Right renal cortex interstitium (tissue), 3 donors: ENCODE data around the gene ZC3H8. TPM values are rescaled to one million over a fixed set of nuclear protein-coding genes. Genes with fewer than 3 reads are reported as not detected.

Experiments
- DNase-seq, 3 donors: peaks; one replicate each; pipeline ENCODE4 v3.0.0-alpha.2; 2013; ENCODE audit warnings: low read depth in 3 of 3, low spot score in 2 of 3
- polyA plus RNA-seq, 3 donors: library from polyadenylated mRNA; unstranded; fragments of 120-200 nt; gene quantifications; one replicate each; pipeline ENCODE4 v1.2.1, GENCODE V29; 2013; ENCODE audit not compliant: insufficient read length in 3 of 3

The ZC3H8 gene
- polyA plus RNA-seq, 3 donors: 15.3 to 18.4 (median 17.5) TPM

- no peak for DNase-seq
Observed at GRCh38 chr2:112197868-112198267, 57.0 kb downstream of the ZC3H8 start.

GRCh38 chr2:112195950-112196349 is 58.9 kb downstream of the ZC3H8 start:
- DNase-seq: no peak

- no peak for DNase-seq
Observed at GRCh38 chr2:112195167-112195766, 59.6 kb downstream of the ZC3H8 start.

GRCh38 chr2:112194482-112194881 is 60.4 kb downstream of the ZC3H8 start:
- no peak for DNase-seq

GRCh38 chr2:112194028-112194427 is 60.8 kb downstream of the ZC3H8 start:
- no peak for DNase-seq

GRCh38 chr2:112189001-112189556 is 65.8 kb downstream of the ZC3H8 start:
- no peak for DNase-seq

- DNase-seq: no peak
Observed at GRCh38 chr2:112187805-112188596, 66.8 kb downstream of the ZC3H8 start.

GRCh38 chr2:112187046-112187715 is 67.7 kb downstream of the ZC3H8 start:
- DNase-seq: no peak

- no peak for DNase-seq
Observed at GRCh38 chr2:112185131-112185530, 69.7 kb downstream of the ZC3H8 start.

- DNase-seq: no peak
Observed at GRCh38 chr2:112184121-112184520, 70.7 kb downstream of the ZC3H8 start.

GRCh38 chr2:112183327-112184025 is 71.4 kb downstream of the ZC3H8 start:
- DNase-seq: no peak

- DNase-seq: no peak
Observed at GRCh38 chr2:112182581-112183034, 72.2 kb downstream of the ZC3H8 start.

- DNase-seq: peak in 1 of 3 donors; percentile 12
Observed at GRCh38 chr2:112181571-112182290, 73.1 kb downstream of the ZC3H8 start.

GRCh38 chr2:112175958-112176573 is 78.8 kb downstream of the ZC3H8 start:
- no peak for DNase-seq

GRCh38 chr2:112175333-112175732 is 79.5 kb downstream of the ZC3H8 start:
- no peak for DNase-seq

- no peak for DNase-seq
Observed at GRCh38 chr2:112174383-112174782, 80.5 kb downstream of the ZC3H8 start.

GRCh38 chr2:112173646-112174319 is 81.1 kb downstream of the ZC3H8 start:
- peak in 1 of 3 donors; percentile 12 for DNase-seq

GRCh38 chr2:112170495-112170894 is 84.3 kb downstream of the ZC3H8 start:
- DNase-seq: no peak
